ACHN (cell line): ENCODE results near the gene WDR5.
A peak's percentile ranks its signal among the peaks of the same experiment; 100 is the strongest.

ENCODE experiments used
- DNase-seq: peaks from one replicate; pipeline ENCODE4 v3.0.0-alpha.2; 2015
- in situ Hi-C: cut with HindIII; loops from 2 replicates; pipeline ENCODE4 v1.10.0; 2017; ENCODE audit warnings: low sequenced_read_pairs, low pct_ligation_motif_present, low pct_unique_long_range_greater_than_20kb

Gene WDR5

DNA sequence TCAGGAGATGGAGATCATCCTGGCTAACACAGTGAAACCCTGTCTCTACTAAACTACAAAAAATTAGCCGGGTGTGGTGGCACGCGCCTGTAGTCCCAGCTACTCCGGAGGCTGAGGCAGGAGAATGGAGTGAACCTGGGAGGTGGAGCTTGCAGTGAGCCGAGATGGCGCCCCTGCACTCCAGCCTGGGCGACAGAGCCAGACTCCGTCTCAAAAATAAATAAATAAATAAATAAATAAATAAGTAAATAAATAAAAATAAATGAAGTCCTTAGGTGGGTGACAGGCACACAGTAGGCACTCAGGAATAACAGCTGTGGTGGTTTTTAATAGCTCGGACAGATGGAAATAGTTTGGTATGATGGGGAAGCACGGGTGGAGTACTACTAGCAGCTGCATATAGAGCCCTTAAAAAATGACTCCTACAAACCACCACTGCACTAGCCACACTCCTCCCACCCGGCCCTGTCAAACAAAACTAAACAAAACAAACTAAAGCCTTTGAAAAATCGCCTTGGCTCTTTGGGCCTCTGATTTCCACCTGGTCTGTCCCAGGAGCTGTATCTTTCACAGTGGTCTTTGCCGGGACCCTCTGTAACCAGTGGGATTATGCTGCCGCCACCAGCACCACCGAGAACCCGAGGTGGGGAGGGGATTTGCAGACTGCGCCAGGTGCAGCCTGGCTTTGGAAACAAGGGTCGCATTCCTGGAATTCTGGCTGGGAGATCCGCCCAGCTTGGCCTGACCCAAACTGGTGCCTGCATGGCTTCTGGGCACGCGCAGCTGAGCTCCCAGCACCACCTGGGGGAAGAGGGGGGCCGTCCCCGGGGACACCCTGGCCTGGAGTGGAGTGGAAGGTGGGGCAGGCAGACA, 5.1 kb upstream of the WDR5 start:
- peak; percentile 41 for DNase-seq
- in situ Hi-C loops, result no loop called here

DNA sequence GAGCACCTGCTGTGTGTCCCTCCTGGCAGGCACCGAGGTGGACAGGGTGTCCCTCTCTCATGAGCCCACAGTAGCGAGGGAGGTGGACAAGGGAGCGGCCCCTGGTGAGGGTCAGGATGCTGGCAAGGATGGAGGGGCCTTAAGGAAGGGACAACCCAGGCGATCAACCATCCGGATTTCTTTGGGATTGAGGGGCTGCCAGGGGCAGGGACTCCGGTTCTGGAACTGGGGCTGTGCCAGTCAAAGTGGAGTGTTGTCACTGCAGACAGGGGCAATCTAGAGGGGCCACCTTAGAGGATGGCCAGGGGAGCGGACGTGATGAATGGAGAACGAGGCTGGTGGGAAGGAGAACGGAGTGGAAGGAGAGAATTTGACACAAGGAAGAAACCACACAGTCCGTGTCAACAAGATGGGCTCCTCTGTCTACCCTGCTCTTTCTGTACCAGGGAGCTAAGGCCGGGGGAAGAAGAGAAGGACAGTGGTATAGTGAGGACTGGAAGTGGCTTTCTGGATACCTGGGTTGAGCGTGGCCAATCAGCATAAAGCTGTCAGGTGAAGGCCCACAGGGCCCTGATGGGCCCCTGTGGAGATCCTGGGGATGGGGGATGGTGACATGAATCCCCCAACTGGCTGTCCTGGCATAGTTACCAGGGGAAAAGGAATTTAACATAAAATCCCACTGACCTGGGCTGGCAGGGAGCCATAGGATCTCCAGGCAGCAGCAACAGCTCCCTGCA, 4.2 kb upstream of the WDR5 start:
- in situ Hi-C loops, result no loop called here
- DNase-seq, result no peak

DNA sequence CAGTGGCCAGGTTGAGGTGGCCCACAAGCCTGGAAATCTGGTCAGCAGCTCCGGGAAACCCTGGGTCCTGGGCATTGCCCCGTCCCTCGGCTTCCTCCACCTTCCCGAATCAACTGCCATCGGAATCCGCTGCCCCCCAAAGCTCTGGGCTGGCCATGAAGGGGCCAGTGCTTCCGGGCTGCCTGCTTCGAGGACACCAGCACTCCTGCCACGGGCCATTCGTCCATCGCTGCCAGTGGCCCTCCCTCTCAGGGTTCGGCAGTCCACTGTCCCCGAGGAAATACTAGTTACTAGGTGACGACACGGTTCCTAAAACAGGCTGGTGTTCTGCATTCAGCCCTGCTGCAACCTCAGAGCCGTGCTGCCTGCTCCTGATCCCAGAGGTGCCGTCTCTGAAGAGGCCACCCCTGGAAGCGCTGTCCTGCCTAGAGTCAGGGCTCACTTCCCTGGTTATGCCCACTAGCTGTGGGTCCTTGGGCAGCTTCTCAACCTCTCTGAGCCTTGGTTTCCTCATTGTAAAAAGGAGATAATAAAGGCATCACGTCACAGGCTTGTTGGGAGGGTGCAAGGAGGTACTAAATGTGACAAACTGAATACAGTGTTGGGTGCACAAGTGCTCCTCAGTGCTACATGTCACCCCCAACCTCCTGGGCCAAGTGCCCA, 3.5 kb upstream of the WDR5 start:
- no peak for DNase-seq
- in situ Hi-C loops, result no loop called here

DNA sequence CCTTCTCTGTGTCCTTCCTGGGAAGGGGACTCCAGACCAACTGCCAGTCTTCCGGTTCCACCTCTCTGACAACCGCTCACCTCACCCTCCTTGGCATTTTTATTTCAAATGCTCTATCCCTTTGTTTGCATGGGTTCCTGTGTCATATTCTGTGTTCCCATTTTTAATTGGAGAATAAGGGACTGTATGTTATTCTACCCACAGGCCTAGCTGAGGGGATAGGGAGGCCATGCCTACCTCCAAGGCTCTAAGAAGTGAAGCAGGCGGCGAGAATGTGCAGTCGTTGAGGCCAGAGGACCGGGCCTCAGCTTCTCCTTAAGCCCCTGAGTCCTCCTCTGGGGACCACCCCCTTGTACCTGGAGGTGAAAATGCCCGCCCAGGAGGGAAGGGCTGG, 936 bp upstream of the WDR5 start:
- in situ Hi-C loops, result no loop called here
- DNase-seq, result peak; percentile 2

DNA sequence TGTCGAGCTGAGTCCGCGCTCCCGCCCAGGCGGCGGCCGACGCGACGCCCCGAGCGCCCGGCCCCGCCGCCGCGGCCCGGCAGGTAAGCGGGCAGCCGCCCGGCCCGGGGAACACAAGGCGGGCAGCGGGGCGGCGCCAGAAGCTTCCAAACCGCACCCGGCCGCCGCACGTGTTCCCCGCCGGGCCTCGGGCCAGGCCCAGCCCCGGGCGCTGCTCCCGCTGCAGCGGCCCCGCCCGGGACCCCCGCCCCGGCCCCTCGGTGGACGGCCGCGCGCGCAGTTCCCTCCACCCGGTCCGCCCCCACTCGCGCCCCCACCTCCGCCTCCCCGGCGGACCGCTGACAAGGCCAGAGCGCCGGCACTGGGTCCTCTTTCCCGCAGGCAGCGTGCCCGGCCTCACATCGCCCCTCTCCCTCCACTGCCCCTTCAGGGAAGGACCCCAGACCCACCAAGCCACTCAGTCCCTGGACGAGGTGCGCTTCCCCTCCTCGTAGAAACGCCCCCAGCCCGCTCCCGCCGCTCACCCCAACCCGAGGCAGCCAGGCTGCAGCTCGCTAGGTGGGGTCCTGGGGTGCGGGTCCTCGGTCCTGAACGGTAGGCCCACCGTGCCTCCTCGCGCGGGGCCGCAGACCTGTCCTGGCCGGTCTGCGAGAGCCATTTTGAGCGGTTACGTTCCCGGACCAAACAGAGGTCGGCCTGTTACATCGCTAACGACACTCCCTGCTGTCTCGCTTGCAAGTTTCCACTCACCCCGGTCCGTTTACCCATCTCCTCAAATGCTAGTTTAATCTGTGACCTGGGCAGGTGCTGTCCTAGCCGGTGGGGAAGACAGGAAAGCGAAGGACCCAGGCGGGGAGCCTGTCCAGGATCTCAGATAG, 475 bp downstream of the WDR5 start:
- peak; percentile 7 for DNase-seq

DNA sequence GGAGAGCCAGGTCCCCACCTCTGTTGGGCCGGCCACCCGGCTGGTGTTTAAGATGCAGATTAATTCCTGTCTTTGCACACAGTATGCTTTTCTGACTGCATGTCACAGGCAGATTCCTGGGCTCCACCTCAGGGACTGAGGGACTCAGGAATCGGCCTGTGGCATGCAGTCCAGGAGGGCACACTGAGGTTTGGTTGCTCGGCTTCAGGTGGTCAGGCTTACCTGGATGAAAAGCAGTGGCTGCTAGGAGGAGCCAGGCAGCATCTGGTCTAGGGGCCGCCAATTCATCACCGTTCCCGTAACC, 1.1 kb downstream of the WDR5 start:
- in situ Hi-C loops, result no loop called here
- DNase-seq, result no peak

More for the DNA sequence above, 475 bp downstream of the WDR5 start:
- in situ Hi-C loops, result no loop called here

DNA sequence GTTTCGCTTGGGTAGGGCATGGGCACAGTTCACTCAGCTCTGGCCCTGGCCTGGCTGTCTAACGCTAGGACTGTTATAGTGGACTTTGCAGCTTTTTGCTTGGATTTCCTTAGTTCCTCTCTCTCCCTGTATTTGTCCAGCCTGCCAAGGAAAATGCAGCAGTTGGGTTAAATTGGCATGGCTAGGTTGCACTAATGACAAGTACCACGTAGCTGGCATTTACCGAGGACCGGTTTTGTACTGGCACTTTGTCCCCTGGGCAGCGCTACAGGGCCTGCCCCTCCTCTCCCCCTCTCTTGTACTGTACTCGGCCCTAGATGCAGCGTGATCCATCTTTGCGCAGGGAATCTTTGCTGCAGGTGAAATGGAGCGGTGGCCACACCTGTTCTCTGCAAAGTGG, 2.4 kb downstream of the WDR5 start:
- in situ Hi-C loops, result no loop called here
- no peak for DNase-seq

DNA sequence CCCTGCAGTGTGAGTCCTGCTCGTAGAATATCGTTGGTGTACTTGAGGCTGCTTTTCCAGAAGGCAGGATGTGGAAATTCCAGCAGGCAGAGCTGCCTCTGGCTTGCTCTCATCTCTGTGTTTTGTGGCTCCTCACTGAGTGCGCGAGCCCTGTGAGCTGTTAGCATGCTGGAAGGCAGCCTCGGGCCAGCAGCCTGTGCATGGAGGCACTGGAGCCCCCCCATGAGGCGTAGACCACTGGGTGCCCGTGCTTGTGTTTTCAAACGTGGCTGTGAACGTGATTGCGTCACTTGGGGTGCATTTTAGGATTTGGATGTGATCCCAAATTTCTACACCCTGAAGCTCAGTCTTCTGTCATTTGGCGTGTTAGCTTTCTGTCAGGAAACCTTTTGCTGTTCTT, 3.2 kb downstream of the WDR5 start:
- no peak for DNase-seq
- in situ Hi-C loops, result no loop called here

DNA sequence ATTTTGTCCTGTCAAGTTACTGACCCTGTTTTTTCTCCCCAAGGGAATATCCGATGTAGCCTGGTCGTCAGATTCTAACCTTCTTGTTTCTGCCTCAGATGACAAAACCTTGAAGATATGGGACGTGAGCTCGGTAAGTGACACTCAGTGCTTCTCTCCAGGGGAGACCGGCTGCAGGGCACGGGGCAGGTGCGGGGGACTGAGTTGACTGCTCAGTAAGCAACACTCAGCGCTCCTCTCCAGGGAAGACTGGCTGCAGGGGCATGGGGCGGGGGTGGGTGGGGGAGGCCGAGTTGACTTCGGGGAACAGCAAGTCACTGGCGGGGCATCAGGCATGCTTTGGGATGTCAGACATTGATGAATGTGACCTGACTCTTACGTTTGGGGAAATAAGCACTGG, 6.0 kb downstream of the WDR5 start:
- in situ Hi-C loops, result no loop called here
- no peak for DNase-seq

DNA sequence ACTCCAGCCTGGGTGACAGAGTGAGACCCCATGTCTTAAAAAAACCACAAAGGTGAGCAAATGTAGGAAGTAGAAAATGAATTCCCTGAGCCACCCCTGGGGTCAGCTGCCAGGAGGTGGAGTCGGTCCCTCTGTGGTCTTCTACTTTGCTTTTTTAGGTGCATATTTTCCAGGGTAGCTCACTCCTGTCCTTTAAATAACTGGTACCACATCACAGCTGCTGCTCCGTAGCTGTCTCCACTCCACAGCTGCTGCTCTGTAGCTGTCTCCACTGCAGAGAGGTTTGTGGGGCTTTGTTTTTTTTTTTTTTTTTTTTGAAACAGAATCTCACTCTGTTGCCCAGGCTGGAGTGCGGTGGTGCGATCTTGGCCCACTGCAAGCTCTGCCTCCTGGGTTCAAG, 8.9 kb downstream of the WDR5 start:
- in situ Hi-C loops, result no loop called here
- no peak for DNase-seq

DNA sequence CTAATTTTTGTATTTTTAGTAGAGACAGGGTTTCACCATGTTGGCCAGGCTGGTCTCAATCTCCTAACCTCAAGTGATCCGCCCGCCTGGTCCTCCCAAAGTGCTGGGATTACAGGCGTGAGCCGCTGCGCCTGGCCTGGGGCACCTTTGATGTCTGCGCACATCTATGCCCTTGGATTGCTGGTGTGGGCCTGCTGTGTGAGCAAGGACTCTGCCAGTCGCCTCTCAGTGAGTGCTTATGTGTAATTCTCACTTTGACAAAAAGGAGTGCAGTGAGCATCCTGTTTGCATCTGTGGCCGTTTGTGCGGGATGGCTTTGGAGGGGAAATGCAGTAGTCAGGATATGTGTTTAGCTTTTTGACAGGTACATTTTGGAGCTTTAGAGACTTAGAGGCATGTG, 9.4 kb downstream of the WDR5 start:
- in situ Hi-C loops, result no loop called here
- DNase-seq, result no peak

DNA sequence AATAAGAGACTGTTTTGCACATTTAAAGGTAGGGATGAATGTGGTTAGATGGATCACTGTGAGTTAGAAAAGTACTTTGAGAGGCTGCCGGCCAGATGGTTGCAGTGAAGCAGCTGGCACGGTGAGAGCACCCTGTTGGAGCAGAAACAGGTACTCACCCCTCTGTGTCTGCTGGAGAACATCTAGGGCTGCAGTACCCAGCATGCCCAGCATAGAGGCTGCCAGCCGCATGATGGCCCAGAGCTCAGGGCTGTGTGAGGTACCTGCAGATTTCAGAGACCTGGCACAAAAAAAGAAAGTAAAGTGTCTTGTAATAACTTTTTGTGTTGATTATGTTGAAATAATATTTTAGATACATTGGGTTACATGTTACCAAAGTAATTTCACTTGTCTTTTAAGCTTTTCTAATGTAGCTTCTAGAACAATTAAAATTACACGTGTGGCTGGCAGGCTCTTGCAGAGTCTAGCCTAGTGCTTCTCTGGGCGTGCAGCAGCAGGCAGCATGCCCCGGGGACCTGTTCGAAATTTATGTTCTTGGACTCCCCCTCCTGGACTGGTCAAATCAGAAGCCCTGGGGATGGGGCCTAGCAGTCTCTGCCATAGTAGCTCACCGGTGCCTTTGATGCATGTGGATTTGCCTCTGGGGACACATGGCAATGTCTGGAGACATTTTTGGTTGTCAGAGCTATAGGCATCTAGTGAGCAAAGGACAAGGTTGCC, 11.1 kb downstream of the WDR5 start:
- DNase-seq, result no peak
- in situ Hi-C loops, result no loop called here

DNA sequence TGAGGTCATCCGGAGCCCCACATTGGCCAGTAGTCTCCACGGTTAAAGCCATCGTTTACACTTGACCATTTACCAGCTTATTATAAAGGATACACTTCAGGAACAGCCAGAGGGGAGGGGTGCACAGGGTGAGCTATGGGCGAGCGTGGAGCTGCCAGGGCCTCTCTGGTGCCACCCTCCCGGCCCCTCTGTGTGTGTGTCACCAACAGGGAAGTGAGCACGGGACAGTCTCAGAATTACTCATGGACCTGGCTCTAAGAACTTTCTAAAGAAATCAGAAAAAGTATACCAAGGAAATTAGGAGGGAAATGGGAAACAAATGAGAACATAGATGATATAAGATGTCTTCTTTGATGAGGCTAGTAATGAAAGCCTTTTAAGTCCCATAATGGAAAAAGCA, 13.5 kb downstream of the WDR5 start:
- DNase-seq, result no peak
- in situ Hi-C loops, result no loop called here

DNA sequence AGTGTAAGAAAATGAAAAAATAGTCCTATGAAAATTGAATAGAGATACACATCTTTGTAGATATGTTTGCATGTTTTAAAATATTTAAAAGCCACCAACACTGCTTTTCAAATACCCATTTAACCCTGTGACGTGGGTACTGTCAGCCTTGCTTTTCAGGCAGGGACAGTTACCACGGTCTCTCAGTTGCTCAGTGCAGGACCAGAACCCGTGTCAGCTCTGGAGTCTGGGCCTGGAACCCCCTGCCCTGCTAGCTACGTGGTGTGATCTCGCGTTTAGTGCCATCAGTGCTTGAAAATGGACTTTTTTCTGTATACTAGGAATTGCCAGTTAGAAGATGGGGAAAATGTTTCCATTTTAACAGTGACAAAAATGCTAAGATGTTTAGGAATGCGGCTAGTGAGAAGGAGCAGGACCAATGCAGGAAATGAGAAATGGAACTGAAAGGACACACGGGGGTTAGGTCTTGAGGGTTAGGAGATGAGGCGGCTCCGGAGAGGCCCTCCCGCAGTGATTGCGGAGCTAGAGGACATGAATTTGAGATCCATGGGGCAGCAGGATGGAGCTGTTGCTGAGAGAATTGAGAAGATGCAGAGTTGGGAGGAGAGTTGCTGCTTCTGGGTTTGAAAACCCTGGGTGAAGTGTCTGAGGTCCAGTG, 14.8 kb downstream of the WDR5 start:
- DNase-seq, result no peak
- in situ Hi-C loops, result no loop called here

DNA sequence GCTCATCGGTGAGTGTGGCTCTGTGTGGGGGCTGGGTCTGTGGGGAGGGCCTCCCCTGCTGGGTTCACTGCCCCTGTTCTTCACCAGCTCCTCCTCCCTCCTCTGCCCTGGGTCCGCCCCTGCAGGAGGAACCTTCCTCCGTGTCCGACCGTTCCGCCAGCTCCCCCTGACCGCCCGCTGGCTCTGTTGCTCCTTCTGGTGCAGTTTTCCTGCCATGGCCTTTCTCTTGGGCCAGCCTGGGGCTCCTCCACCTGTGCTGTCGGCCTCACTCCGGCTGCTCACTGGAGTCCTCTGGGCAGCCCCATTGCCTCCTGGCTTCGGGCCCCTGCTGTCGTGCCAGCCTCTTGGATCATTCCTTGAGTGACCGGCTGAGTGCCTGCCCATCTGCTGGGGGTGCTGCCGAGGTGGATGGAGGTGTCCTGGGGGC, 16.2 kb downstream of the WDR5 start:
- in situ Hi-C loops, result no loop called here
- DNase-seq, result no peak

DNA sequence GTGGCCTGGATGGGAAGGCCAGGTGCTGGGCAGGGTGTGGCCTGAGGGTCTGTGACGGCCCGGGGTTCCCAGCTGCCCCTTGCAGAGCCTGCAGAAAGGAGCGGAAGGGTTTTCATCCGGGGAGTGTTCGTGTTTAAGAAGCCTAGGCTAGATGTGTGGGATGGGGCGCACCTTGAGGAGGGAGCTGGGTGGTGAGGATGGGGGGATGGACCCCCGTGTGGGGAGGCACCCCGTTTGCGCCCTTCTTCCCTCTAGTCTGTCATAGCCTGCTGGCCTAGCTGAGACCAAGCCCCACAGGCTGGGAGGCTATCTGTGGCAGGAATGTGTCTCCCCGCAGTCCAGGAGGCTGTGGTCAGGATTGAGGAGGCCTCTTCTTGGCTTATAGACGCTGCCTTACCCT, 16.6 kb downstream of the WDR5 start:
- DNase-seq, result no peak
- in situ Hi-C loops, result no loop called here

DNA sequence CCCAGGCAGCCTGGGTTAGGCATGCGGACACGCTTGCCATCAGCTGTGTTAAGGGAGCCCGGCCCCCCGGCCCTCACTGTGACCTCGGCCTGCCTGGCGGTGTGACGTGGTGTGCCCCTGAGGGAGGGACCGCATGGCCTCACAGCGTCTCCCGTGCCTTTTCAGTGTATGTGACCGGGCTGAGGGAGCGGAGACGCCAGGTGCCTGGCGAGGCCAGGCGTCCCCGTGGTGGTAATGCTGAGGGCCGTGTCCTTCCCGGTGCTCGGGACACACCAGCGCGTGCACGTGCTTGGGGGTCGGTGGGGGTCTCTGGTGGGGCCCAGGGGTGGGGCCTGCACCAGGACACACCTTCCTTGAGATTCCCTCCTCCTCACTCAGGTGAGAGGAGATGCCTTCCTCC, 17.6 kb downstream of the WDR5 start:
- no peak for DNase-seq
- in situ Hi-C loops, result no loop called here

DNA sequence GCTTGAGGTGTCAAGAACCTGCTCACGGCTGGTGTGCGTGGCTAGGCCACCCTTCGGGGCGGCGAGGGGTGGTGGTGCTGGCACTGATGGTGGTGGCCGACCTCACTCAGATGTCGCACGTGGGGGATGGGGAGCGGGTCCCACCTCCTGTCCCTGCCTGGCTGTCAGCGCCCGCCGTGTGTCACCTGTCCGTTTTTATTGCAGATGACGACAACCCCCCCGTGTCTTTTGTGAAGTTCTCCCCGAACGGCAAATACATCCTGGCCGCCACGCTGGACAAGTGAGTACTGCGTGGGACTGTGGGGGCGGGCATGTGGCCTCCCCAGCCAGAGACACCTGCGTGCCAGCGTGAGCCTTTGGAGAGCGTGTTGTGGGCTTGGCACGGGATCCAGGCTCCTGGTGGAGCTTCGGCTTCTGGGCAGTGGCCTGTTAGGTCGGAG, 18.4 kb downstream of the WDR5 start:
- in situ Hi-C loops, result no loop called here
- DNase-seq, result no peak
